ENCODE results near the gene GOLIM4.

- no peak for TF ChIP-seq CTCF (conservative IDR thresholded peaks at IDR 0.05; ENCODE audit: low read depth, low read length)
- no peak for TF ChIP-seq EZH2 (IDR thresholded peaks at IDR 0.05; ENCODE audit: low read length, unreplicated experiment)
- no peak for TF ChIP-seq EZH2phosphoT487 (IDR thresholded peaks at IDR 0.05; ENCODE audit: borderline replicate concordance, low read length)
These were observed 47.1 kb downstream of the GOLIM4 start for GRCh38 chr3:168048414-168049330.
